Spleen (tissue), 11 donors: Measurements from ENCODE around the gene CNDP2. TPM values are rescaled to one million over a fixed set of nuclear protein-coding genes. Genes with fewer than 3 reads are reported as not detected.

Experiments used
- DNase-seq: peaks from one replicate; pipeline ENCODE4 v3.0.0-alpha.2; 2020
- H3K27ac ChIP-seq, 8 donors: fragments of 200-600 bp; sonication (generic) in 7 of 8; 1 replicate in 4 of 8; 2 replicates in 4 of 8; pipeline versions ENCODE4 v1.5.0 to v1.8.0; 2016 to 2021; ENCODE audit warnings: inconsistent platforms in 4 of 8, mild to moderate bottlenecking in 4 of 8, moderate library complexity in 1 of 8
- H3K27me3 ChIP-seq, 7 donors: fragments of 200-600 bp; sonication (generic) in 6 of 7; replicated peaks in 1 of 7; 1 replicate in 4 of 7; 2 replicates in 3 of 7; pipeline versions ENCODE4 v1.5.0 to v1.8.0; 2016 to 2021; ENCODE audit warnings: inconsistent platforms in 3 of 7, mild to moderate bottlenecking in 1 of 7
- H3K36me3 ChIP-seq, 6 donors: fragments of 200-600 bp; sonication (generic) in 5 of 6; 1 replicate in 4 of 6; 2 replicates in 2 of 6; pipeline versions ENCODE4 v1.5.0 to v1.8.0; 2016 to 2021; ENCODE audit warnings: inconsistent platforms in 2 of 6
- H3K4me1 ChIP-seq, 6 donors: fragments of 200-600 bp; sonication (generic) in 5 of 6; 1 replicate in 3 of 6; 2 replicates in 3 of 6; pipeline versions ENCODE4 v1.5.0 to v1.8.0; 2016 to 2021; ENCODE audit warnings: inconsistent platforms in 3 of 6
- H3K4me3 ChIP-seq, 8 donors: fragments of 200-600 bp; sonication (generic) in 7 of 8; 1 replicate in 4 of 8; 2 replicates in 4 of 8; pipeline versions ENCODE4 v1.5.0 to v1.8.0; 2016 to 2021; ENCODE audit warnings: inconsistent platforms in 4 of 8, mild to moderate bottlenecking in 4 of 8, moderate library complexity in 2 of 8
- H3K9me3 ChIP-seq, 8 donors: fragments of 200-600 bp; sonication (generic) in 7 of 8; 1 replicate in 4 of 8; 2 replicates in 4 of 8; pipeline versions ENCODE4 v1.5.0 to v1.8.0; 2016 to 2021; ENCODE audit warnings: inconsistent platforms in 4 of 8
- CTCF ChIP-seq, 11 experiments: fragments of 200-600 bp in 7 of 11; fragments of 450-650 bp in 4 of 11; sonication (generic) in 4 of 11; IDR thresholded peaks in 8 of 11; conservative IDR thresholded peaks in 3 of 11; 1 replicate in 7 of 11; 2 replicates in 4 of 11; pipeline versions ENCODE4 v1.4.0 to v1.8.0; 2016 to 2021; ENCODE audit warnings: antibody characterized with exemption in 11 of 11, inconsistent platforms in 4 of 11, mild to moderate bottlenecking in 1 of 11
- POLR2A ChIP-seq, 3 donors: fragments of 450-650 bp; IDR thresholded peaks; one replicate each; pipeline ENCODE4 v1.5.1; 2017; ENCODE audit warnings: antibody characterized with exemption in 3 of 3, mild to moderate bottlenecking in 1 of 3
- POLR2AphosphoS5 ChIP-seq, 3 donors: sonication (generic); formaldehyde crosslinking; IDR thresholded peaks; one replicate each; pipeline ENCODE4 v1.5.1; 2017; ENCODE audit warnings: antibody characterized with exemption in 3 of 3
- WGBS, 5 donors: extraction: QIAGEN DNeasy Blood & Tissue Kit in 3 of 5; methylation state at CpG; one replicate each; pipeline versions ENCODE4 v1.1.5 to v1.1.7; 2013 to 2018; 5-methylcytosine and 5-hydroxymethylcytosine counted together
- intact Hi-C: fragments of 100-400 bp; cut with DNase I; formaldehyde crosslinking; loops from one replicate; pipeline ENCODE4 v1.15.0; 2023; ENCODE audit warnings: low total_unique reads
- polyA plus RNA-seq, 3 donors: library from polyadenylated mRNA; stranded (reverse); fragments of 200-250 nt; gene quantifications; one replicate each; pipeline ENCODE4 v1.2.1, GENCODE V29; 2013
- total RNA-seq, 7 donors: library from RNA; depleted of rRNA in 3 of 7; stranded (reverse); fragments of >200 nt in 3 of 7; fragmentation: NEBNext Ultra II Directional in 4 of 7; extraction: Animal tissue kit (Norgen Biotek cat#: 25700) in 4 of 7; gene quantifications; one replicate each; pipeline versions ENCODE4 v1.1.0 to v1.2.1, GENCODE V29; 2016 to 2021
- donor health status: healthy with polysubstance abuse.
- donor health status: DM: no; HTN: no; CAD: no; lungs with moderate emphysema.
- donor health status: DM: no; HTN: no; CAD: no.
- donor health status: Bipolar disorder and iron deficiency.
- donor health status: healthy.
- donor health status: DM: no; HTN: no; CAD: no.
- donor health status: DM: yes; HTN: yes; CAD: no.

Gene CNDP2
- total and polyA plus RNA-seq, 10 donors: 102 to 310 (median 271) TPM

DNA sequence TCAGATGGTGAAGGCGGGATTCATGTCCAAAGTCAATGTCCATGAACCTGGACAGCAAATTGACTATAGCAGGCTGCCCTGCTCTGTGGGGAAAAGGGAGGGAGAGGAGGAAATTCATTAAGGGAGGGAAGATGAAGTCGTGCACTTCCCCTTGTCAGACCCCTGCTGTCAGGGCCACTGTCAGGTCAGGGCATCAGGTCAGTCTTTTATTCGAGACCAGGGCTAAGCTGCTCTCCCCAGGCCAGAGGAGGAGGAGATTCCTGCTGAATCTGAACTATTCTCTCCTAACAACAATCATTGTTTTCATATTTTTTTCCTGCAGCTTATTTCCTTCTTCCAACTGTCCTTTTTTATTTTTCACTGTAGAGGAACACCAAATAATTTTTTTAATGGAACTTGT, 55.3 kb downstream of the CNDP2 start:
- peaks cover 0 to 17% (median 10%) of the 10 kb centered on the region in 6 donors for H3K4me1 ChIP-seq
- TF ChIP-seq POLR2AphosphoS5 (IDR thresholded peaks at IDR 0.05) (no peak), POLR2A (IDR thresholded peaks at IDR 0.05) (no peak), CTCF (IDR thresholded peaks at IDR 0.05 in 8 of 11, conservative IDR thresholded peaks at IDR 0.05 in 3 of 11) (no peak)
- no peaks in the 10 kb centered on the region for H3K36me3 ChIP-seq
- peaks cover 5 to 27% (median 21%) of the 10 kb centered on the region in 8 donors for H3K9me3 ChIP-seq
- 17 to 52% (median 46%) methylated on average over 3 of the region's 3 CpGs for WGBS, 5 donors
- H3K27me3 ChIP-seq: peaks cover 0 to 10% (median 0%) of the 10 kb centered on the region in 7 donors
- DNase-seq: no peak
- no peak overlapping the region for H3K27ac ChIP-seq
- intact Hi-C loops: loop anchor here (5.0 to 10.0 kb wide), 3 partner anchors 57 to 354 kb away; partner anchors contain the start of gene CNDP2
- no peak overlapping the region for H3K4me3 ChIP-seq

DNA sequence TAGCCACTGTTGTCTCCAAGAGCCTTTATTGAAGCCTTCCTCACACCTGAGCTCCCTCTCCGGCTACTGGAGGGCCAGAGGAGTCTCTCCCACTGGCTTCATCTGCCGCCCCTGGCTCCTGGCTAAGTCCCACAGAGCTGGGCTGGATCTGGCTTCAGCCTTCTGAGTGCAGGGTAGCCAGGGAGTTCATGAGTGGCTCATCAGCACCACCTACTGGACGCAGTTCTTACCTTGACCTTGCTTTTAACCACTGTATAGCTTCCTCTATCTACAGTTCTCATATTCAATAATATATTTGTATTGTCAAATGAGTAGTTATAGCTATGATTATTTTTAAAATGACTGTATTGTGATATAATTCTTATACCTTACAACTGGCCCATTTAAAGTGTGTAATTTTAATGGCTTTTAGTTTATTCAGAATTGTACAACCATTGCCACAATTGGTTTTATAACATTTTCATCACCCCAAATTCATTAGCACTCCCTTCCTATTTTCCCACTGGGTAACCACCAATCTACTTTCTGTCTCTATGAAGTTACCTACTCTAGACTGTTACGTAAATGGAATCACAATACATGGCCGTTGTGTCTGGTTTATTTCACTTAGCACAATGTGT, 55.9 kb downstream of the CNDP2 start:
- no peak for TF ChIP-seq POLR2AphosphoS5 (IDR thresholded peaks at IDR 0.05)
- peak; percentile 45 to 88 (median 81) for TF ChIP-seq CTCF (IDR thresholded peaks at IDR 0.05 in 8 of 11, conservative IDR thresholded peaks at IDR 0.05 in 3 of 11)
- WGBS, 5 donors: 24 to 35% (median 26%) methylated on average over 5 of the region's 5 CpGs
- peaks cover 5 to 27% (median 21%) of the 10 kb centered on the region in 8 donors for H3K9me3 ChIP-seq
- no peaks in the 10 kb centered on the region for H3K36me3 ChIP-seq
- no peak overlapping the region for H3K27ac ChIP-seq
- H3K4me3 ChIP-seq: no peak overlapping the region
- peaks cover 0 to 16% (median 0%) of the 10 kb centered on the region in 7 donors for H3K27me3 ChIP-seq
- peaks cover 0 to 17% (median 7%) of the 10 kb centered on the region in 6 donors for H3K4me1 ChIP-seq
- peak; percentile 86 for DNase-seq
- intact Hi-C loops: loop anchor here (5.0 to 10.0 kb wide), 3 partner anchors 57 to 355 kb away; partner anchors contain the start of gene CNDP2

DNA sequence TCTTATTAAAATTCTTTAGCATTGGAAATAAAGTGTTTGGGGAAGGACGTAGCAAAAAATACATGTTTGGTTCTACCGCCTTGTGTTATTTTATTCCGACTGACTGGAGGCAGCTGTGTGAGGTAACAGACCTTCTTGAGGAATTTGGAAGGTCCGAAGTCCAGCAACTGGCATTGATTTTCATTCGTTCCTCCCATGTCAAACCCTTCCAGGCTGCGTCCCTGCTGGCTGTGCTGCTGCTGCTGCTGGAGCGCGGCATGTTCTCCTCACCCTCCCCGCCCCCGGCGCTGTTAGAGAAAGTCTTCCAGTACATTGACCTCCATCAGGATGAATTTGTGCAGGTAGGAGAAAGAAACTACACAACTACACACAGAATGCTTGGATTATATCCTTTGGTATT, 60.0 kb downstream of the CNDP2 start:
- TF ChIP-seq CTCF (IDR thresholded peaks at IDR 0.05 in 8 of 11, conservative IDR thresholded peaks at IDR 0.05 in 3 of 11): no peak
- TF ChIP-seq POLR2AphosphoS5 (IDR thresholded peaks at IDR 0.05): no peak
- TF ChIP-seq POLR2A (IDR thresholded peaks at IDR 0.05): no peak
- Histone ChIP-seq H3K36me3 (no peaks in the 10 kb centered on the region), H3K4me1 (peaks cover 0 to 9% (median 4%) of the 10 kb centered on the region in 6 donors), H3K27ac (no peak overlapping the region), H3K9me3 (no peaks in the 10 kb centered on the region), H3K27me3 (peaks cover 0 to 25% (median 0%) of the 10 kb centered on the region in 7 donors), H3K4me3 (no peak overlapping the region)
- no peak for DNase-seq
- intact Hi-C loops: loop anchor here (10.0 kb wide), 1 partner anchor 61 kb away; the partner anchor contains the start of gene CNDP2
- 90 to 95% (median 91%) methylated on average over 11 of the region's 11 CpGs for WGBS, 5 donors

DNA sequence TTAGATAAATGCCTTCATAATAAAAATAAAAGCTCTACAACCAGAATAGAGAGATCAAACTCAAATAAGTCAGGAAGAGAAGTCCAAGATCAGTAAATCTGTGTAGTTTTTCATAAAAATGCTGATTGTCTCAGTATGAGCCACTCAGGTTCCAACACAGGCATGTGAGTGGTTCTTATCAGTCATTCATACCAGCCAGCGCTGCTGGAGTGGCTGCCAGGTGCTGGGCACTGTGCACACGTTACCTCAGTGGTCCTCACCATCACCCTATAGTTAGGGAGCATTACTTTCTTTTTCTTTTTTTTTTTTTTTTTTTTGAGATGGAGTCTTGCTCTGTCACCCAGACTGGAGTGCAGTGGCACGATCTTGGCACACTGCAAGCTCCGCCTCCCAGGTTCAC, 61.9 kb downstream of the CNDP2 start:
- 66 to 90% (median 84%) methylated on average over 4 of the region's 4 CpGs for WGBS, 5 donors
- TF ChIP-seq POLR2AphosphoS5 (IDR thresholded peaks at IDR 0.05): no peak
- no peak for TF ChIP-seq CTCF (IDR thresholded peaks at IDR 0.05 in 8 of 11, conservative IDR thresholded peaks at IDR 0.05 in 3 of 11)
- no peak for TF ChIP-seq POLR2A (IDR thresholded peaks at IDR 0.05)
- no peak for DNase-seq
- no peak overlapping the region for H3K27ac ChIP-seq
- intact Hi-C loops: loop anchor here (10.0 kb wide), 1 partner anchor 63 kb away; the partner anchor contains the start of gene CNDP2
- no peaks in the 10 kb centered on the region for H3K4me1 ChIP-seq
- H3K9me3 ChIP-seq: no peaks in the 10 kb centered on the region
- H3K36me3 ChIP-seq: no peaks in the 10 kb centered on the region
- peaks cover 0 to 25% (median 0%) of the 10 kb centered on the region in 7 donors for H3K27me3 ChIP-seq
- no peak overlapping the region for H3K4me3 ChIP-seq
